ENCODE results near the gene RAB11FIP4.
"Not testable (repeated sequence)": the region's sequence is repeated elsewhere in the genome, so short reads cannot be mapped to it uniquely, and the experiment has no call there.

The RAB11FIP4 gene, protein sequence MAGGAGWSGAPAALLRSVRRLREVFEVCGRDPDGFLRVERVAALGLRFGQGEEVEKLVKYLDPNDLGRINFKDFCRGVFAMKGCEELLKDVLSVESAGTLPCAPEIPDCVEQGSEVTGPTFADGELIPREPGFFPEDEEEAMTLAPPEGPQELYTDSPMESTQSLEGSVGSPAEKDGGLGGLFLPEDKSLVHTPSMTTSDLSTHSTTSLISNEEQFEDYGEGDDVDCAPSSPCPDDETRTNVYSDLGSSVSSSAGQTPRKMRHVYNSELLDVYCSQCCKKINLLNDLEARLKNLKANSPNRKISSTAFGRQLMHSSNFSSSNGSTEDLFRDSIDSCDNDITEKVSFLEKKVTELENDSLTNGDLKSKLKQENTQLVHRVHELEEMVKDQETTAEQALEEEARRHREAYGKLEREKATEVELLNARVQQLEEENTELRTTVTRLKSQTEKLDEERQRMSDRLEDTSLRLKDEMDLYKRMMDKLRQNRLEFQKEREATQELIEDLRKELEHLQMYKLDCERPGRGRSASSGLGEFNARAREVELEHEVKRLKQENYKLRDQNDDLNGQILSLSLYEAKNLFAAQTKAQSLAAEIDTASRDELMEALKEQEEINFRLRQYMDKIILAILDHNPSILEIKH

DNA sequence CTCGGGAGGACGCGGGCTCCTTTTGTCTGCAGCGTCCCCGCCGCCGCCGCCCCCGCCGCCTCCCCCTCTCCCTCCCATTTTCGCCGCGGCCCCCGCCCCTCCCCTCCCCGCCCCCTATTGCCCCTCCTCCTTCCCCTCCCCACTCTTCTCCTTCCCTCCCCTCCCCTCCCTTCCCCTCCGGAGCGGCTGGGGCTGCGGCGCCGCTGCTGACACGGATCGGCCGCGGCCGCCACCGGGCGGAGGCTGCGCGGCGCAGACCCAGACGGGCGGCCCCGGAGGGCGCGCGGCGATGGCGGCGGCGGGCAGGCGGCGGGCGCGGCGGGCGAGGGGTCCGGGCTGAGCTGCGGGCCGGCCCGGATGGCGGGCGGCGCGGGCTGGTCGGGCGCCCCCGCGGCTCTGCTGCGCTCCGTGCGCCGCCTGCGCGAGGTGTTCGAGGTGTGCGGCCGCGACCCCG, at the start of gene RAB11FIP4:
Gene RAB11FIP4 (plus strand): TSS at position 180 of the 454 bp plus-strand sequence. CDS start 178 bp downstream, at position 358.
- no peak for DNase-seq

DNA sequence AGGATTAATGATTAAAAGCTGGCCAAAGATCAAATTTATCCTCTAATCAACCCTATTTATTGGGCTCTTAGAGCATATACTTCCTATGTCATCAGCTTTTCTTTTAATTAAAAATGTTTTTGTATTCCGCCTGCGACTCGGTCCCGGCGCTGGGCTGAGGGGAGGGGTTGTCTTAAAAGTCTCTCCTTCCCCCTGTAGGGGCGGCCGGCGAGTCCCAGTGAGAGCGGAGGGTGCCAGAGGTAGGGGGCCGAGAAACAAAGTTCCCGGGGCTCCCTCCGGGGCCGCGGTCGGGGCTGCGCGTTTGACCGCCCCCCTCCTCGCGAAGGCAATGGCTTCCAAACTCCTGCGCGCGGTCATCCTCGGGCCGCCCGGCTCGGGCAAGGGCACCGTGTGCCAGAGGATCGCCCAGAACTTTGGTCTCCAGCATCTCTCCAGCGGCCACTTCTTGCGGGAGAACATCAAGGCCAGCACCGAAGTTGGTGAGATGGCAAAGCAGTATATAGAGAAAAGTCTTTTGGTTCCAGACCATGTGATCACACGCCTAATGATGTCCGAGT, 46.2 kb upstream of the RAB11FIP4 start:
- not testable (repeated sequence) for DNase-seq

DNA sequence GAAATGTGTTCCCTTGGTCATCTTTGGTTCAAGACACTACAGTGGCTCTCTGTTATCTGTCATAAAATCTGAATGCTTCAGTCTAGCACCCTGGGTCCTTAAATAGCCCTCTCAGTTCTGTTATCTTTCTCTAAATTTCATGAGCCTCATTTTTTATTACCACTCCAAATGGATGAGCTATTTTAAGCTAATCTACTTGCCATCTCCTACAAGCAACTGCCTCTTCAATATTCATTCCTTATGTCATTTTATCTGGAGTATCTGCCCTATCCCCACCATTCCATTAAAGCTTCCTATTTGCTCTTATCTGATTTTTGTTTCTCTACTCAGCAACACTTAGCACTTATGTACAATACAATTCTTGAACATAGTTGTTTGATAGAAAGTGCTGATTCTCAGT, 42.0 kb upstream of the RAB11FIP4 start:
- DNase-seq, result no peak

DNA sequence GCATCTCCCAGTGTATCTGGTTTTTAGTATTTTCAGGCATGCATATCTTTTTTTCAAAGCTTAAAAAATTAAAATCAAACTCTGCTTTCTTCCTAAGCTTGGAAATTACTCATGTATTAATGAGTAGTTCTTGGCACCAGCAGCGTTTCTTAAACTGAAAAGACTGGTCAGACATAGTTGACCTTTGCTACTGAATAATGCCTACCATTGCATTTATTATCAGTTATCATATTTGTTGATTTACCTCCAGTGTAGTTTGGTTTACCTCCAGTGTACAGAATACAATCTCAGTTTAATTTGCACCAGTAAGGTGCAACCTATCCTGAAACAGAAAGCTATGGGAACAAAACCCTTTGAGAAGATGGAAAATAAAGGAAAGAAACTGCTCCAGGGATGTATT, 35.5 kb upstream of the RAB11FIP4 start:
- DNase-seq, result no peak

DNA sequence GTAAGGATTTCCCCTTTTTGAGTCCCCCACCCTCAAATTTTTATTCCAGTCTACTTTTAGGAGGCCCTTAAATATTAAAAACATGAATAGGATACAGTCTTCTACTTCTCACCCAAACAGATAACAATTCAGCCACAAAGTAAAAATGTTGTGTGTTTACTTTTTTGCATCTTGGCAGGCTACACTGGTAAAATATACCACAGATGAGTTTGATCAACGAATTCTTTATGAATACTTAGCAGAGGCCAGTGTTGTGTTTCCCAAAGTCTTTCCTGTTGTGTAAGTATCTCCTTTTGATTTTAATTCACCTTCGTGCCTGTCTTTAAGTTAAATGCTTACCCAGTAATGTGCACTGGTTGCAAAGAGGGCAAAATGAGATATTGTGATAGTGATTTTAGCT, 34.4 kb upstream of the RAB11FIP4 start:
- no peak for DNase-seq

DNA sequence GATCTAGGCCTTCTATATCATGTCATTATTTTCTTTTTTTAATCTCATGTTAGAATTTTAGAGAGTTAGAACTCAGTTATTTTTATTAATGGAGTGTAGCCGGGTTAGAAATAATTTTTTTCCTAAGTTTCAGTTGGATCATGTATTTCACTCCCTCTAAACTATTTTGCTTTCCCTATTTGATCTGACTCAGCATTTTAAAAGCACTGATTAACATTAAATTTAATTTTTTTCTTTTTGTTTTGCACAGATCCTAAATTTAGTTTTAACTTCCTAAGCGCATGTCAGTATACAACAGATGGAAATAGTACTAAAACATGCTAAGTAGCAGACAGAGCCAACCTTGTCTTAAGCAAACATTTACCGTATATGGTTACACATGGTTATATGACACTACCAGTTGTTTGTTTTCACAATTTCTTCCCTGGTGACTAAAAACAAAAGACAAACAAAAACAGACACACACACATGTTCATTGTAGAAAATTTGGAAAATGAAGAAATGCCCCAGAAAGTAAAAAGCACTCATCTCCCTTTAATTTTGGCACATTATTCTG, 33.6 kb upstream of the RAB11FIP4 start:
- DNase-seq, result no peak

DNA sequence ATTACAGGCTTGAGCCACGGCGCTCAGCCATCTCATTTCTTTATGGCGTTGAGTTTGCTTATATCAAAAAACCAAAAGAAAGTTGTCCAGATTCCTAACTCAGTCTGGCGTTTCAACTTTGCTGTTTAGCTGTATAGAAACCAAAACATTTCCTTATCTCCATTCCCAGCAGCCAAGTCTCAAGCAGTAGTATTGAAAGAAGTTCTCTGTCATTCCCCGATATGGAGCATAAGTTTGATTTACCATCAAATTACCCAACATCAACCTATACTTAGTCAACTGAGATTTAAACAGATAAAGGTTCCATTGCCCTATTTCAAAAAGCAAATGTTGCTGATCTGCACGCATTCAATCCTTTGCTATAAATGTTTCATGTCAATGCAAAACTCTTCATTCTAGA, 27.5 kb upstream of the RAB11FIP4 start:
- no peak for DNase-seq

DNA sequence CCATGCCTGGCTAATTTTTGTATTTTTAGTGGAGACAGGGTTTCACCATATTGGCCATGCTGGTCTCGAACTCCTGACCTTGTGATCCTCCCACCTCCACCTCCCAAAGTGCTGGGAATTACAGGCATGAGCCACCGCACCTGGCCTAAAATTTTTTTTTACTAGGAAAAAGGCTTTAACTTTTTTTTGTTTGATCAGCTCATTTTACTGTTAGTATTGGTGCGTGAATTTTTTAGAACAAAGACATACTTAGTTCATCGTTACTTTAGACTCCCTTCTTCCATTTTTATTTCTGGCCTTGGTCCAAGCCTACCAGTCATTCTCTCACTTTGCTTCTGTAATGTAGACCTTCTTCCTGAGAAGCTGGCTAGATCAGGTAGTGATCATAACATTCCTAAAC, 25.4 kb upstream of the RAB11FIP4 start:
- DNase-seq, result no peak

DNA sequence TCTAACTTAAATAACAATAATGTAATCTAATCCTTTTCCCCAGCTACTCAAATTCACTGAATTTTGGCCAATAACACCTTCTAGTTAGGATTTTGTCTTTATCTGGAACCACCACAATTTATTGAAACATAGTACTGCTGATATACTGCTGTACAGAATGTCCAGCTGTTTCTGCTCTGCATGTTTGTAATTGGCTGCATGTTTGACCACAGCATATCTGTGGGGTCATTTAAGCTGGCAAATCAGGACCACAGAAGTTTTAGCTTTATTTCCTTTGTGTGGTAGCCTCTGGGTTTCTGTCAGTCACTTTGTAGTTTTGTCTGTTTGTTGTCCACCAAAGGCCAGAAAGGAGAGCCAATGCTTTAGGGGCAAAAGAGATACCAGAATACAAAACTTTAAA, 22.2 kb upstream of the RAB11FIP4 start:
- no peak for DNase-seq

DNA sequence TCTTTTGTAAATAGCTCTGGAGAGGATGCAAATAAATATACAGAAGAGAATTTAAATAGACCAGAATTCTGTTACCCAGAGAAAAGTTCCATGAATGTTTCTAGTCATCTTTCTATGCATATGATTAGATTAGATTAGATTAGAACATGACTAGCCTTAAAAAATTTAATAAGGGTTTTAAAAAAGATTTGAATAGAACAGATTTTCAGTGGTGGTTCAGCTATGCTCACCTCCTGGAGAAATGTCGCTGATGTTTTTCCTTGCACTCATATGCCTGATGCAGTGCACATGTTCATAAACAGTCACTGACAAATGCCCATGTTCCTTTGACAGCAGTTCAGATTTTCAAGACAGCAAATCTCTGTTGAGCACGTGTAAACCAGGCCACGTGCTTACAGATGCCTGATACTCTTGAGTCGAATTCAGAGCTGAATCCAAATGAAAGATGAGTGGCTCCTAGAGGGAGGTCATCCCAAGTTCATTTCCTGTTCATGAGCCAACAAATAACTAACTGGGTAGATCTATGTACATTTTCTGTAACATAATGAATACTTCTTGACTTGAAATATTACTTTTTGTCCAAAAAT, 19.9 kb upstream of the RAB11FIP4 start:
- no peak for DNase-seq

DNA sequence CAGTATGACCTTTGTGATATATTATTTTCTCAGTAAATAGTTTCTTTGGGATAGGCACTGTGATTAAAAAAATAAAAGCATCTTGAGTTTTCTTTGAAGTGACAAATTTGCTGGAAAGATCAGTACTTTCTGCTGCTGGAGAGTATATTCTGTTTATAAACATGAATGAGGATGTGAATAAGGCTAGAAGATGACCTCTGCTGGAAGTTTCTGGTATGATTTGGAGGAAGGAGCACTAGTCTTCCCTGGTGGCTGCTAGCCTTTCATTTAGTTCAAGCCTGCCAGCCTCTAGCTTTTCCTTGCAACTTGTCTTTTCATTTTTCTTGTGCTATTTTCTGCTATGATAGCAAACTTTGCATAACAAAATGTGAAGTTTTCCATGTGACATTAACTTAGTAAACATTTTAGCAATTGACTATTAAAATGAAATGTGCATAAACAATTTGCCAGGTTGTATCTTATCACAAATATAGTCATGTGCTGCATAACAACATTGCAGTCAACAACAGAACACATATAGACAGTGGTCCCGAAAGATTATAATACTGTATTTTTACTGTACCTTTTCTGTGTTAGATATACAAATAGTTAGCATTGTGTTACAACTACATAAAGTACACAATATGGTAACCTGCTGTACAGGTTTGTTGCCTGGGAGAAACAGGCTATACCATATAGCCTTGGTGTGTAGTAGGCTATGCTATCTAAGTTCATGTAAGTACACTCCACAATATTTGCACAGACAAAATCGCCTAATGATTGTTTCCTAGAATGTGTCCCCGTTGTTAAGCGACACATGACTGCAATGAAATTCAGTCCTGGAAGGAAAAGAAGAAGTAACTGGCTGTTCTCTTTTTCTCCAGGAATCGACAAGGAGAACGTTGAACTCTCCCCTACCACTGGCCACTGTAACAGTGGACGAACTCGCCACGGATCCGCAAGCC, 18.1 kb upstream of the RAB11FIP4 start:
- peak; percentile 74 to 83 for DNase-seq

DNA sequence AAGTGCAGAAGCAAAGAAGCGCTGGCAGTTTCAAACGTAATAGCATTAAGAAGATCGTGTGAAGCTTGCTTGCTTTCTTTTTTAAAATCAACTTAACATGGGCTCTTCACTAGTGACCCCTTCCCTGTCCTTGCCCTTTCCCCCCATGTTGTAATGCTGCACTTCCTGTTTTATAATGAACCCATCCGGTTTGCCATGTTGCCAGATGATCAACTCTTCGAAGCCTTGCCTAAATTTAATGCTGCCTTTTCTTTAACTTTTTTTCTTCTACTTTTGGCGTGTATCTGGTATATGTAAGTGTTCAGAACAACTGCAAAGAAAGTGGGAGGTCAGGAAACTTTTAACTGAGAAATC, 17.4 kb upstream of the RAB11FIP4 start:
- DNase-seq, result peak in 1 of 2 donors; percentile 59

DNA sequence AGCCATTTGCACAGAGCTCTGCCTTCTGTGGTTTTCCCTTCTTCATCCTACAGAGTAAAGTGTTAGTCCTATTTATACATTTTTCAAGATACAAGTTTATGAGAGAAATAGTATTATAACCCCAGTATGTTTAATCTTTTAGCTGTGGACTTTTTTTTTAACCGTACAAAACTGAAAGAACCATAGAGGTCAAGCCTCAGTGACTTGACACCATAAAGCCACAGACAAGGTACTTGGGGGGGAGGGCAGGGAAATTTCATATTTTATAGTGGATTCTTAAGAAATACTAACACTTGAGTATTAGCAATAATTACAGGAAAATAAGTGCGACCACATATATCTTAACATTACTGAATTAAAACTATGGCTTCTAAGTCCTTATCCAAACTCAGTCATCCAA, 17.0 kb upstream of the RAB11FIP4 start:
- DNase-seq, result no peak

DNA sequence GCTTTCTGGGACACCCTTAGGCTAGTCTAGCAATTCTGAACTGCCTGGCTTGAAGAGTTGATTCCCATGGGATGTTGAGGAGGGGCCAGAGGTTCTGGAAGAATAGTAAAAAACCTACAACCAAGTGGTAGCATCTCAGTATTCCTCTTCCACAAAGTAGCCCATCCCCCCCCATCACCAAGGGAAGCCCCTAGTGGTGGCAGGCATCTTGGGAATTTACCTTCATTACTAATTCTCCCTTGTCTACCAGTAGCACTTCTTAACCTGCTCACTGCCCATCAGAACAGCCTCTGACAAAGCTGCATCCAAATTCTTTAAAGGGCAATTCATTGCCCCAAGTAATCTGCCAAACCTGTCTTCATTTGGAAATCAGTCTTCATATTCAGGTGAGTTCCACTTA, 12.8 kb upstream of the RAB11FIP4 start:
- DNase-seq, result no peak

DNA sequence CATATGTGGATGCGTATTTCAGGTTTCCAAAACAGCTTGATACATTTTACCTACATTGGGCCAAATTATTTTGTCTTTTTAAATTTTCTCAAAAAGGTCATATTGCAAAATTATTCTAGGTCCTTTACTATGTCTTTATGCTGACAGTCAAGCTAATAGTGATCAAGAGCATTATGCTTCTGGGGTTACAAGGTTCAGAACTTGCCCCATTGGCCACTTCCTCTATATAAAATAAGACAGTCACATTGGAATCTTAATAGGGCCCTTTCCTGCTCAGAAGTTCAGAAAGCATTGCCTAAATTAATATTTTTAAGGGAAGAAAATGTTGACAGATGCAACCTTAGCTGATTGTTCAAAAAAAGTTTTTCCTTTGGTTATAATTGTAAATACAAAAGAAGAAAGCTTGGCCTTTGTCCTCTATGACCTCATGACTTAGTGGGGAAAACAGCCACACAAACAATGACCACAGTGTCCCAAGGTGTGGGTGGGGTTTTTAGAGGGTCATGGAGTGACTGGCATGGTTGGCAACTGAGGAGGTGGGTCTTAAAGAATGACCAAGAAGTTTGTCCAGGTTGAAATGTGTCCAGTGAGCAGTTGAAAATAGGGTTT, 11.8 kb upstream of the RAB11FIP4 start:
- peak; percentile 32 to 68 for DNase-seq

DNA sequence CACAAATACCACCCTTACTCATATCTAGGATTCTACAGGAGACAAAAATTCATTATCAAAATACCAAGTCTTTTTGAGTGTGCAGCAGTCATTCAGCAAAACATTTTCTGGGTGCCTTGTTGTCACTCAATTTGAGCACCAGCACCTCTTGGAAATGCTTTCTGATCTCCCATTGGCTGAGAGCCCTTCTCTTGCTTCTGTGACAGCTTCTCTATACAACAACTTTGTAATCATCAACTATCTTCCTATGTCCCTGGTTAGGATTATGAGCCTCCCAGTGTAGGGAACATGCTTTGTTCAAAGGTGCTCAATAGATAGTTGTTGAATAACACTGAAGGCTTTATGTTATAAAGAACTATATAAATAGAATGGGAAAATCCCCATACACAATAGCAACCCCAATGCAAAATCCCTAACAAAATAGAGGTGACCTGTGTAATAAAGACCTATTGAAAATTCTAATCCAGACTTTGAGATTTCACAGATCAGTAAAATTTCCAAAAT, 10.3 kb upstream of the RAB11FIP4 start:
- DNase-seq, result no peak

DNA sequence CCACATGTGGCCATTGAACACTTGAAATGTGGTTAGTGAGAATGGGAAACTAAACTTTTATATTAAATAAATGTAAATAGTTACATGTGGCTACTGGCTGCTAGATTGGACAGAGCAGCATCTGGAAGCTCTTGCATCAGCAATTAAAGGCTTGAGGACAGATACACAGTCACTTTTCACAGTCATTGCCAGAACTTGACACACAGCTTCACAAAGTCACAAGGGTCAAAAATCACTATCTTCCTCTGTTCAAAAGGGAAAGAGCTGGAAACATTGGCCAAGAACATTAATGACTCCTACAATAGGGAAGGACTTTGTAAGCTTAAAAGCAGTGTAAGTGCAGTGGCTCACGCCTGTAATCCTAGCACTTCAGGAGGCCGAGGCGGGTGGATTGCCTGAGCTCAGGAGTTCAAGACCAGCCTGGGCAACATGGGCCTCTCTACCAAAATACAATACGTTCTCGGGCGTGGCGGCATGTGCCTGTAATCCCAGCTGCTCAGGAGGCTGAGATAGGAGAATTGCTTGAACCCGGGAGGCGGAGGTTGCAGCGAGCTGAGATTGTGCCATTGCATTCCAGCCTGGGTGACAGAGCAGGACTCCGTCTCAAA, 8.7 kb upstream of the RAB11FIP4 start:
- DNase-seq, result not testable (repeated sequence)

DNA sequence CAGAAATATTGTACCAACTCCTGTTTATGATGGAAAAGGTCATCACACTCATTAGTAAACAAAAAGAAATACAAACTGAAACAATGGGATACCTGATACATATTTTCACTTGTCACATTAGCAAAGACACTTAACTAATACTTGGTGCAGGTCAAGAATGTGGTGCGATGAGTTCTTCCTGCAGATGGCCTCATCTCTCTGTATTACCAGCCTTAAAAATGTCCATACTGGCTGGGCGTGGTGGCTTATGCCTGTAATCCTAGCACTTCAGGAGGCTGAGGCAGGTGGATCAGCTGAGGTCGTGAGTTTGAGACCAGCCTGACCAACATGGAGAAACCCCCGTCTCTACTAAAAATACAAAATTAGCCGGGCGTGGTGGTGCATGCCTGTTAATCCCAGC, 8.0 kb upstream of the RAB11FIP4 start:
- DNase-seq, result not testable (repeated sequence)

DNA sequence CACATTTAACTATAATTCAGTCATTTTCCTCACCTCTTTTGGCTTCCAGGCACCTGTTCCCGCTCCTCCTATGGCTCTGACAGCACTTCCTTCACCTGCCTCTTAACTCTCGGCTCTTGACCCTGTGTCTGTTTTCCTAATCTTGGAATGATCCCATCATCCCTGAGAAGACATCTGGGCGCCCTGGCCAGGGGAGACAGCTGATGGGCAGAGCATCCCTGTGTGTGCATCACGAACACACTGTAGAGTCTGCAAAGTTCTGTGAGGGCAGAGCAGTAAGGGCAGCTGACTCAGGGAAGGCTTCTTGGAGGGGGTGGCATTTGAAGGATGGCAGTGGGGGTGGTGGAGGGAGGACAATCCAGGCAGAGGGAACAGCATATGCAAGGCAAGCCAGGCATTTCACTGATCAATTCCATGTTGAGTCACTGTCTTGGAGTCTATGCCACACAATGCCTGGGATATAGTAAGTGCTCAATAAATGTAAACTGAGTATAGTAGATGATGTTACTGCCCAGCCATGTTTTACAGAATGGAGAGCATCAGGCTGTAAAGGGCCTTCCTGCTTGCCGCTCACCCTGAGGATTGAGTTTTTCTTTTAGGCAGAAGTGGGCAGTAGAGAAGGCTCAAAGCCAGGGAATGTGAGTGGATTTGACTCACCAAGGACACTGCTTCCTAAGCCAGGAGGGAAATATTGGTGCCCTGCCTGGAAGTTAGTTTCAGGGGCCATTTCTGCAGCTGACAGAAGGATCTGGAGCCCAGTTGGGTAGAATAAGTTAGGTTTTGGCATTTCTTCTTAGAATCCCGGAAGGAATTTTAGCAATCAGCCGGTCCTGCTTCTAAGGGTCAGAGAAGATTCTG, 5.8 kb upstream of the RAB11FIP4 start:
- DNase-seq, result no peak

DNA sequence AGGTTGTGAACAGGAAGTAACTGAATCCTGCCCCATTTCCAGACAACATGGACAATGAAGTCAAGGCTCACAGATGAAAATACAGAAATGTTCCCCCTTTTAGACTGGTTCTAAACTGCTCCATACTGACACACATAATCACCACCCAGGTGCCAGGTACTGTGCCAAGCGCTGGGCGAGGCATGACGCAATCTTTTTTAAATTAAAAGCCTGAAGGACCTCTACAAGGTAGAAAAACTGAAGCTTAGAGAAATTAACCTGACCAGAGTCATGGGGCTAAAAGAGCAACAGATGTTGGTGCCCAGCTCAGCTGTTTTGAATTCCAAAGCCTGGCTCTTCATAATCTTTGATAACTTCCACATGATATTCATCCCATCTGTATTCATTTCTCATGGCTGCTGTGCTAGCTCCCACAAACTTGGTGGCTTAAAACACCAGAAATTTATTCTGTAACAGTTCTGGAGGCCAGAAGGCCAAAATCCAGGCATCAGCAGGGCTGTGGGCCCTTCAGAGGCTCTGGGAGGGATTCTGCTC, 4.9 kb upstream of the RAB11FIP4 start:
- no peak for DNase-seq

Data from inflammatory macrophage treated with lipopolysaccharide for 1 hour (primary cell).